HuH-7 (cell line): ENCODE data around the gene CYP3A4.
A peak's percentile ranks its signal among the peaks of the same experiment; 100 is the strongest.
"Not testable (repeated sequence)": the region's sequence is repeated elsewhere in the genome, so short reads cannot be mapped to it uniquely, and the experiment has no call there.

ENCODE experiments used
- DNase-seq: peaks from one replicate; pipeline ENCODE4 v3.0.0; 2011; ENCODE audit warnings: low spot score

Gene CYP3A4

DNA sequence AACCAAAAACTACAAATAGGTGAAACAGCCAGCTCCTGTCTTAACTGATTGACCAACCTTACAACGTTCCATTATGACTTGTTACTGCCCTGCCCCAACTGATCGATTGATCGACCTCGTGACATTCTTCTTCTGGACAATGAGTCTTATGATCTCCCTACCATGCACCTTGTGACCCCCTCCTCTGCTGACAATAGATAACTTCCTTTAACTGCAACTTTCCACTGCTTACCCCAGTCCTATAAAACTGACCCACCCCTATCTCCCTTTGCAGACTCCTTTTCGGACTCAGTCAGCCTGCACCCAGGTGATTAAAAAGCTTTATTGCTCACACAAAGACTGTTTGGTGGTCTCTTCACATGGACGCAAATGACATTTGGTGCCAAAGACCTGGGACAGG lies 60.8 kb downstream of the CYP3A4 start:
- DNase-seq, result not testable (repeated sequence)

DNA sequence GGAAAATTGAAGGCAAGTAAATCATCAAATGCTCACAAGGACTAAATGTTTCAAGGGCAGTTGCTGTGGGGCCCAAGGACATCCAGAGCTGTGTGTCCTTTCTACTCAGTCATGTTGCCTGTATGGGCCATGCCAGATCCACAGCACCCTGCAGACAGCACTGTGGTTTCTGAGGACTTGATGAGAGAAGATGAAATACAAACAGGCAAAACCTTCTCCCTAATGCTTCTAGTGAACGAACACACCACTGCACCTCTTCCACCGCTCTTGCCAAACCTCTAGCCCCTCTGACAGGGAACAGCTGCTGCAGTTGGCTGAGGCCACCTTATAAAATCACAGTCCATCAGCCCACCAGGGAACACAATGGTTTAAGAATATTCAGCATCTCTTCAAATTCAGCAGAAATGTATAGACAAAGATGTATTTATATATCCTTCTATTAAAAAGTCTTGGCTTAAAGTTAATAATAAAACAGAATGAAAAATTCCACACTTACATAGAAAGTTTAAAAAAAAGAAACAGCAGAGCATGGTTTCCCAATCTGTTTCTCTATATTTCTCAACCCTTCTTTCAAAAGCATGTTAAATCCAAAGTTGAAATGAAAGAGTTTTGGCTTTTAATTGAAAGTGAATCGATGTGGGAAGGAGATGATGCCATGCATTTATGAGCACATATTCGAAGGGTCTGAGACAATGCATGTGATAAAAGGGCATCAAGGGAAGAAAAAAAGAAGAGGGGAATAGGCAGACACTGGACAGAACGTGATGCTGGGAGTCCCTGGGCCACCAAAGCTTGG lies 63.0 kb downstream of the CYP3A4 start:
- no peak for DNase-seq

DNA sequence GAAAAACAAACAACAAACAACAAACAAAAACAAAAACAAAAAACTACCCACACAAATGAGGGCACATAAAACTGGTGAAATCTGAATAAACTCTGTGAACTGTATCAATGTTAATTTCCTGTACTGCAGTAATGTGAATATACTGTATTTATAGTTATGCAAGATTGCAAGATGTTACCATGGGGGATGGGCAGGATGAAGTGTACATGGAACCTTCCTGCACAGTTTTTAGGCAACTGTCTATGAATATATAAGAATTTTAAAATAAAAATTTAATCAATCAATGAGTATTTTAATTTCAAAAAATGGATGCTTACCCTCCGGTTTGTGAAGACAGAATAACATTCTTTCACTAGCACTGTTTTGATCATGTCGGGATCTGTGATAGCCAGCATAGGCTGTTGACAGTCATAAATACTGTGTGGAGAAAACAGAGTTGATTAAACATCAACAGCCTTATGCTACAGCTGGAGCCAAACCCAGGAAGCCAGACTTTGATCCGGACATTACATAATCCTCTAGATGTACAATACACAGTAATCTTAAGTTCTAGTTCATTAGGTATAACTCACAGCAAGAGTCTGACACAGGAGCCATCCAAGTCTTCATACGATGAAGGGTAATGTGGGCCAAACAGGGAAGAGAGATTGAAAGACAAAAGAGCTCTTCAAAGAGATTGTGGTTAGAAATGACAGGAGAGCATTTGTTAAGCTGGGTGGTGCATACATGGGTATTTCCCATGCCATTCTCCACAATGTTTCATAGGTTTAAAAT lies 63.8 kb downstream of the CYP3A4 start:
- peak; percentile 24 for DNase-seq

DNA sequence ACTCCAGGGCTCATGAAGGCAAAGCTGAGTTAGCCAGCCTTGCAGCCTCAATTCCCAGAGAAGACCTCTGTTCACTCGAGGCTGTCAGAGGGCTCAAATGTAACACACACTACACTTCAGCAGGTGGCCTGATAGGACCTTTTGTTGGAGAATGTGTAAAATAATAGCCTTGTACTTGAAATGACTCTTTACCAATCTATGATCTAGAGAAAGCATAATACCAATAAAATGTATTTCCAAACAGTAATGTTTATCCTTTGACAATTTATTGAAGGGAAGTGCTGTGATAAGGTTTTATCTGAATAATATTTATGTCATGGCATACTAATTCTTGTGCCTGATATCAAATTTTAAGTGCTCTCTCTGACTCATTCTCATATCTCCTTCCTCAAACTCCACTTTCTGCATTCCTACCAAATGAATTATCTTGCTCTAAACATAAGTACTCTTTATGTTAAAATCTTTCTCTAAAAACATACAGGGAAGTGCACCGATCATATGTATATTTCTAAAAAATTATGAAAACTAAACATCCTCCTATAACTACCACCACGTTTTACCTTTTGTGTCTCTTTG lies 69.9 kb downstream of the CYP3A4 start:
- no peak for DNase-seq

DNA sequence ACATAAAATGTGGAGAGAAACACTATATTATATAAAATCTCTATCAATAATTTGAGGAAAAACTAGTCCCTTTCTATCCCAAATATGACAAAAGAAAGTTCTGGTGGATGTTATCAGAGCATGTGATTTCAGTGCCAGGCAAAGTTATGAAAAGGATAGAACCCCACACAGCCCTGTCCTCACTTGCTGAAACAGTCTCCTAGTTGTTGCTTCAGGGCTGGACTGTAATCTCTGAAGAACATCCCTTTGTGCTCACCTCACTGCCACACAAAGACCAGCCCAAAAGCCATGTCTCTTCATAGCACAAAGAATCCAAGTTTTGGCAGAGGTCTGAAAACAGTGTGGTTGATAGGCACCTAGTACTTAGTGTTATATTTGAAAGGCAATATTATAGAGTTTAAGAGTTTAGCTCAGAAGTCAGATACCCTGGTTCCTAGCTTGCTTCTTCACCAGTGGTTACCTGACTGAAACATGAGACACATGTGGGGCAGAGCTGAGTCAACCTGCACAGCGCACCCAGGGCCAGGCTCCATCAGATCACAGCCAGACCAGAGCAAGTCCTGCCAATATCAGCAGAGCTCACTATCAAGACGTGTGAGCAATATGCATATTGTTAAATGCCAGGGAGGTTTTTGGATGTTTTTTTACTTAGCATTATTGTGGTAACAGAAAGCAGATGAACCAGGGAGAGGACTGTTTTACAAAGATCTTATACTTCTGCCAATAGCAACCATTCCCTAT lies 74.0 kb downstream of the CYP3A4 start:
- no peak for DNase-seq

DNA sequence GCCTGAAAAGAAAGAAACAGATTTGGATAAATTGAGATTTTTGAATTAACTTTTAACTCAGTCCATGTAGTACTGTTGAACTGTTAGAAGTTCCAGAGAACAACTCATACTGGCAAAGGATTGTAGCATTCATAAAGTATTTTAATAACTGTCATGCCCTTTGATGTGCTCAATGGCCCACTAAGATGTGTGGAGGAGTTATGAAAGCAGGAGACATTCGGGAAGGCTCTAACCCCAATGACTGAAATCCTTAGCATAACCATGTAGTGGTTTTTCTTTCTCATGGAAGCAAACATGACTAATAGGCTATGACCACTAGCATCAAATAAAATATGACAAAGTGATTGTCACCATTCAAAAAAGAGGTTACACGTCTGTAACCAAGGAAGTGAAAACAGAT lies 74.7 kb downstream of the CYP3A4 start:
- no peak for DNase-seq

DNA sequence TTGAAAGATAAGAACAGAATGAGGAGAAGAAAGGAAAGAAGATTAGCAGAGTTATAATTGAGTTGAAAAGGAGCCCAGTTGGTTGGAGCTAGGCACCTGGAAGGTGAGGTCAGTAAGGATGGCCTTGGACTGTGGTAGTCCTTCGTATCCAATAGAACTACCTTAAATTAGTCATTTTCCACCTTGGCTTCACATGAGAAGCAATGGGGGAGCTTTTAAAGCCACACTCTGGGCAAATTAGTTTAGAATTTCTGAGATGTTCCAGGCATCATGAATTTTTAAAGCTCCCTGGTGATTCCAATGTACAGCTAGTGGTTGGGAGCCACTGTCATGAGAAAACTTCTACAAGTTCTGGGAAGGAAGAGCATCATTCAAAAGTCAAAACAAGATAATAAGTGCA lies 76.9 kb downstream of the CYP3A4 start:
- DNase-seq, result no peak
